ENCODE data around the gene REV1.

REV1 gene

GRCh38 chr2:99450199-99450598 lies 39.6 kb downstream of the REV1 start:
- DNase-seq (ENCODE audit: low read depth, low spot score), result no peak

GRCh38 chr2:99448556-99448955 lies 41.3 kb downstream of the REV1 start:
- no peak for DNase-seq (ENCODE audit: low read depth, low spot score)

- DNase-seq (ENCODE audit: low read depth, low spot score), result no peak
Observed at GRCh38 chr2:99445065-99445464, 44.8 kb downstream of the REV1 start.

- DNase-seq (ENCODE audit: low read depth, low spot score), result no peak
Observed at GRCh38 chr2:99444222-99444621, 45.6 kb downstream of the REV1 start.

- DNase-seq (ENCODE audit: low read depth, low spot score), result no peak
Observed at GRCh38 chr2:99442837-99443236, 47.0 kb downstream of the REV1 start.

- no peak for DNase-seq (ENCODE audit: low read depth, low spot score)
Observed at GRCh38 chr2:99439971-99440505, 49.8 kb downstream of the REV1 start.

- DNase-seq (ENCODE audit: low read depth, low spot score), result no peak
Observed at GRCh38 chr2:99436874-99437273, 52.9 kb downstream of the REV1 start.

GRCh38 chr2:99433340-99433739 lies 56.5 kb downstream of the REV1 start:
- DNase-seq (ENCODE audit: low read depth, low spot score), result no peak

- DNase-seq (ENCODE audit: low read depth, low spot score), result no peak
Observed at GRCh38 chr2:99431587-99432275, 58.1 kb downstream of the REV1 start.

- DNase-seq (ENCODE audit: low read depth, low spot score), result peak; percentile 9
Observed at GRCh38 chr2:99430614-99431291, 59.1 kb downstream of the REV1 start.

- peak; percentile 33 for DNase-seq (ENCODE audit: low read depth, low spot score)
Observed at GRCh38 chr2:99425022-99425421, 64.8 kb downstream of the REV1 start.

- no peak for DNase-seq (ENCODE audit: low read depth, low spot score)
Observed at GRCh38 chr2:99424371-99424770, 65.4 kb downstream of the REV1 start.

GRCh38 chr2:99422599-99422998 lies 67.2 kb downstream of the REV1 start:
- DNase-seq (ENCODE audit: low read depth, low spot score), result no peak

- DNase-seq (ENCODE audit: low read depth, low spot score), result no peak
Observed at GRCh38 chr2:99421469-99421868, 68.3 kb downstream of the REV1 start.

- peak; percentile 31 for DNase-seq (ENCODE audit: low read depth, low spot score)
Observed at GRCh38 chr2:99420751-99421299, 69.0 kb downstream of the REV1 start.

- no peak for DNase-seq (ENCODE audit: low read depth, low spot score)
Observed at GRCh38 chr2:99420031-99420430, 69.8 kb downstream of the REV1 start.

- DNase-seq (ENCODE audit: low read depth, low spot score), result no peak
Observed at GRCh38 chr2:99417396-99417795, 72.4 kb downstream of the REV1 start.

- DNase-seq (ENCODE audit: low read depth, low spot score), result no peak
Observed at GRCh38 chr2:99414566-99414965, 75.3 kb downstream of the REV1 start.

- DNase-seq (ENCODE audit: low read depth, low spot score), result no peak
Observed at GRCh38 chr2:99410276-99410675, 79.5 kb downstream of the REV1 start.

GRCh38 chr2:99406137-99406536 lies 83.7 kb downstream of the REV1 start:
- DNase-seq (ENCODE audit: low read depth, low spot score), result no peak

GRCh38 chr2:99404797-99405669 lies 84.8 kb downstream of the REV1 start:
- no peak for DNase-seq (ENCODE audit: low read depth, low spot score)
